ENCODE measurements around the gene GNAO1. TPM values are rescaled to one million over a fixed set of nuclear protein-coding genes. Genes with fewer than 3 reads are reported as not detected.
A peak's percentile ranks its signal among the peaks of the same experiment; 100 is the strongest.

GNAO1 gene
- total and polyA plus RNA-seq, 2 of the 13 experiments (the other 11 are each of a cell fraction or from before 2014, with no cell fraction given): not detected

DNA sequence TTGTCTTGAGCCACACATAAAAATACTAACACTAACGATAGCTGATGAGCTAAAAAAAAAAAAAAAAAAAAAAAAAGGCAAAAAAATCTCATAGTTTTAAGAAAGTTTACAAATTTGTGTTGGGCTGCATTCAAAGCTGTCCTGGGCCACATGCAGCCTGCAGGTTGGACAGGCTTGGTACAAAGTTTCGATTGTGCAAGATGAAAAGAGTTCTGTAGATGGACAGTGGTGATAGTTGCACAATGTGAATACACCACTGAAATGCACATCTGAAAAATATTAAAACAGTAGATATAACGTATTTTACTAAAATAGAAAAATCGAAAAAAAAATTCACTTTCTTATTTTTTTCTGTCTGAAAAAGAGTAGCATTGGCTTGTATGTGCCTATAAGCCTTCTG, 191.2 kb downstream of the GNAO1 start (continued):
- no peak for TF ChIP-seq NFAT5 (CRISPR knock-in tag; IDR thresholded peaks at IDR 0.05)
- TF ChIP-seq KLF12 (CRISPR knock-in tag; IDR thresholded peaks at IDR 0.05; ENCODE audit: borderline replicate concordance): no peak
- TF ChIP-seq HNF4A (CRISPR knock-in tag; IDR thresholded peaks at IDR 0.05): peak; percentile 93
- TF ChIP-seq BRD4 (CRISPR knock-in tag; IDR thresholded peaks at IDR 0.05): no peak
- no peak for TF ChIP-seq KDM3A (CRISPR knock-in tag; IDR thresholded peaks at IDR 0.05; ENCODE audit: low read depth)
- TF ChIP-seq ZNF121 (CRISPR knock-in tag; IDR thresholded peaks at IDR 0.05): 0 out of 2 replicates have a peak, but pooled peaks have one; percentile 16
- no peak for TF ChIP-seq ZNF709 (CRISPR knock-in tag; IDR thresholded peaks at IDR 0.05)
- 0 out of 2 replicates have a peak, but pooled peaks have one; percentile 30 for TF ChIP-seq RFXAP (CRISPR knock-in tag; IDR thresholded peaks at IDR 0.05; ENCODE audit: borderline replicate concordance)
- TF ChIP-seq CREB1 (IDR thresholded peaks at IDR 0.05): no peak
- no peak for TF ChIP-seq CREB1 (CRISPR knock-in tag; IDR thresholded peaks at IDR 0.05)
- TF ChIP-seq NKX3-1 (CRISPR knock-in tag; IDR thresholded peaks at IDR 0.05): no peak
- 0 out of 2 replicates have a peak, but pooled peaks have one; percentile 21 for TF ChIP-seq THAP11 (CRISPR knock-in tag; IDR thresholded peaks at IDR 0.05)
- peak; percentile 45; the same call in 1 of the 2 replicates for TF ChIP-seq FOXA3 (CRISPR knock-in tag; IDR thresholded peaks at IDR 0.05)
- peak; percentile 88 for TF ChIP-seq NCOR1 (IDR thresholded peaks at IDR 0.05; ENCODE audit: borderline replicate concordance, low read length)
- TF ChIP-seq, protein P1, sequence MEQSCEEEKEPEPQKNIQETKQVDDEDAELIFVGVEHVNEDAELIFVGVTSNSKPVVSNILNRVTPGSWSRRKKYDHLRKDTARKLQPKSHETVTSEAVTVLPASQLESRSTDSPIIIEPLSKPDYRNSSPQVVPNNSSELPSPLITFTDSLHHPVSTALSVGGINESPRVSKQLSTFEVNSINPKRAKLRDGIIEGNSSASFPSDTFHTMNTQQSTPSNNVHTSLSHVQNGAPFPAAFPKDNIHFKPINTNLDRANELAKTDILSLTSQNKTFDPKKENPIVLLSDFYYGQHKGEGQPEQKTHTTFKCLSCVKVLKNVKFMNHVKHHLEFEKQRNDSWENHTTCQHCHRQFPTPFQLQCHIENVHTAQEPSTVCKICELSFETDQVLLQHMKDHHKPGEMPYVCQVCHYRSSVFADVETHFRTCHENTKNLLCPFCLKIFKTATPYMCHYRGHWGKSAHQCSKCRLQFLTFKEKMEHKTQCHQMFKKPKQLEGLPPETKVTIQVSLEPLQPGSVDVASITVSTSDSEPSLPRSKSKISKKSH (CRISPR knock-in tag; IDR thresholded peaks at IDR 0.05; ENCODE audit: borderline replicate concordance): no peak
- peak; percentile 47; the same call in 1 of the 2 replicates for TF ChIP-seq MIER3 (CRISPR knock-in tag; IDR thresholded peaks at IDR 0.05; ENCODE audit: borderline replicate concordance)
- TF ChIP-seq TFDP1 (CRISPR knock-in tag; IDR thresholded peaks at IDR 0.05; ENCODE audit: borderline replicate concordance): no peak
- TF ChIP-seq ZNF670 (CRISPR knock-in tag; IDR thresholded peaks at IDR 0.05; ENCODE audit: borderline replicate concordance): no peak
- 0 out of 2 replicates have a peak, but pooled peaks have one; percentile 11 for TF ChIP-seq MED1 (CRISPR knock-in tag; IDR thresholded peaks at IDR 0.05)
- TF ChIP-seq, protein P2, sequence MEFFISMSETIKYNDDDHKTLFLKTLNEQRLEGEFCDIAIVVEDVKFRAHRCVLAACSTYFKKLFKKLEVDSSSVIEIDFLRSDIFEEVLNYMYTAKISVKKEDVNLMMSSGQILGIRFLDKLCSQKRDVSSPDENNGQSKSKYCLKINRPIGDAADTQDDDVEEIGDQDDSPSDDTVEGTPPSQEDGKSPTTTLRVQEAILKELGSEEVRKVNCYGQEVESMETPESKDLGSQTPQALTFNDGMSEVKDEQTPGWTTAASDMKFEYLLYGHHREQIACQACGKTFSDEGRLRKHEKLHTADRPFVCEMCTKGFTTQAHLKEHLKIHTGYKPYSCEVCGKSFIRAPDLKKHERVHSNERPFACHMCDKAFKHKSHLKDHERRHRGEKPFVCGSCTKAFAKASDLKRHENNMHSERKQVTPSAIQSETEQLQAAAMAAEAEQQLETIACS (CRISPR knock-in tag; IDR thresholded peaks at IDR 0.05): no peak
- no peak for TF ChIP-seq NFIC (IDR thresholded peaks at IDR 0.05; ENCODE audit: low read length)
- TF ChIP-seq KLF13 (CRISPR knock-in tag; IDR thresholded peaks at IDR 0.05): no peak
- peak in 1 of 2 experiments; percentile 26; a peak in 1 of 4 replicates for TF ChIP-seq KLF16 (CRISPR knock-in tag; IDR thresholded peaks at IDR 0.05)
- no peak for TF ChIP-seq ZMYM3 (CRISPR knock-in tag; IDR thresholded peaks at IDR 0.05)

All from HepG2 (cell line).